NCI-H1105 treated with DMSO at 0.1 percent for 48 hours (cell line): ENCODE results near the gene MAGEA9.
A peak's percentile ranks its signal among the peaks of the same experiment; 100 is the strongest.
"Not testable (repeated sequence)": the region's sequence is repeated elsewhere in the genome, so short reads cannot be mapped to it uniquely, and the experiment has no call there.

Experiments
- DNase-seq: peaks from one replicate; lab custom pipeline; 2025; lab: John Stamatoyannopoulos, UW

The MAGEA9 gene

GRCh38 chrX:149807747-149808458 is 26.2 kb downstream of the MAGEA9 start:
- no peak for DNase-seq

- DNase-seq: no peak
These were observed 36.9 kb downstream of the MAGEA9 start for GRCh38 chrX:149818652-149819051.

GRCh38 chrX:149819371-149819770 is 37.6 kb downstream of the MAGEA9 start:
- DNase-seq: no peak

- peak; percentile 36 for DNase-seq
These were observed 43.7 kb downstream of the MAGEA9 start for GRCh38 chrX:149825424-149825823.

GRCh38 chrX:149827254-149827653 is 45.5 kb downstream of the MAGEA9 start:
- no peak for DNase-seq

- no peak for DNase-seq
These were observed 48.0 kb downstream of the MAGEA9 start for GRCh38 chrX:149829751-149830191.

- peak; percentile 7 for DNase-seq
These were observed 48.6 kb downstream of the MAGEA9 start for GRCh38 chrX:149830192-149830873.

- DNase-seq: no peak
These were observed 49.7 kb downstream of the MAGEA9 start for GRCh38 chrX:149831473-149831872.

GRCh38 chrX:149836728-149837127 is 55.0 kb downstream of the MAGEA9 start:
- DNase-seq: not testable (repeated sequence)

- DNase-seq: no peak
These were observed 55.4 kb downstream of the MAGEA9 start for GRCh38 chrX:149837167-149837566.
